IPS-NIHi7 (cell line): ENCODE measurements around the gene ZC3H18.
A peak's percentile ranks its signal among the peaks of the same experiment; 100 is the strongest.

Source experiments
- DNase-seq: peaks from one replicate; pipeline ENCODE4 v3.0.0; 2012; ENCODE audit warnings: mixed read lengths; ENCODE audit errors: extremely low spot score

Gene ZC3H18

GRCh38 chr16:88532434-88533241 lies 37.6 kb upstream of the ZC3H18 start:
- DNase-seq, result no peak

GRCh38 chr16:88533381-88533917 lies 36.8 kb upstream of the ZC3H18 start:
- no peak for DNase-seq

GRCh38 chr16:88533932-88534637 lies 36.1 kb upstream of the ZC3H18 start:
- peak; percentile 96 for DNase-seq

- DNase-seq, result peak; percentile 55
Observed at GRCh38 chr16:88534638-88535190, 35.5 kb upstream of the ZC3H18 start.

GRCh38 chr16:88535191-88535856 lies 34.9 kb upstream of the ZC3H18 start:
- no peak for DNase-seq

- DNase-seq, result no peak
Observed at GRCh38 chr16:88535857-88536222, 34.4 kb upstream of the ZC3H18 start.

- no peak for DNase-seq
Observed at GRCh38 chr16:88536510-88536909, 33.7 kb upstream of the ZC3H18 start.

GRCh38 chr16:88536971-88537751 lies 33.0 kb upstream of the ZC3H18 start:
- DNase-seq, result no peak

GRCh38 chr16:88537859-88538258 lies 32.3 kb upstream of the ZC3H18 start:
- DNase-seq, result no peak

GRCh38 chr16:88538366-88539060 lies 31.7 kb upstream of the ZC3H18 start:
- DNase-seq, result no peak

GRCh38 chr16:88539261-88539651 lies 30.9 kb upstream of the ZC3H18 start:
- no peak for DNase-seq

GRCh38 chr16:88539652-88540345 lies 30.4 kb upstream of the ZC3H18 start:
- DNase-seq, result no peak

- no peak for DNase-seq
Observed at GRCh38 chr16:88540346-88540977, 29.7 kb upstream of the ZC3H18 start.

GRCh38 chr16:88541831-88542616 lies 28.2 kb upstream of the ZC3H18 start:
- no peak for DNase-seq

- DNase-seq, result no peak
Observed at GRCh38 chr16:88543230-88543813, 26.9 kb upstream of the ZC3H18 start.

- no peak for DNase-seq
Observed at GRCh38 chr16:88545781-88546180, 24.4 kb upstream of the ZC3H18 start.

- no peak for DNase-seq
Observed at GRCh38 chr16:88548131-88548874, 21.9 kb upstream of the ZC3H18 start.

GRCh38 chr16:88548985-88549384 lies 21.2 kb upstream of the ZC3H18 start:
- DNase-seq, result no peak
